Epithelial cell of proximal tubule (primary cell): ENCODE measurements around the gene RC3H2. TPM values are rescaled to one million over a fixed set of nuclear protein-coding genes. Genes with fewer than 3 reads are reported as not detected.
"Not testable (repeated sequence)": the region's sequence is repeated elsewhere in the genome, so short reads cannot be mapped to it uniquely, and the experiment has no call there.

Experiments
- DNase-seq: peaks from one replicate; pipeline ENCODE4 v3.0.0-alpha.2; 2011; ENCODE audit warnings: low read depth
- H3K4me3 ChIP-seq: 2 replicates; pipeline ENCODE4 v1.5.1; 2011; ENCODE audit warnings: low read depth, mild to moderate bottlenecking, low read length
- CTCF ChIP-seq: conservative IDR thresholded peaks from 2 replicates; pipeline ENCODE4 v1.5.1; 2012; ENCODE audit warnings: low read depth, mild to moderate bottlenecking, low read length
- total RNA-seq: library from RNA; depleted of rRNA; stranded (reverse); fragments of >200 nt; gene quantifications from 2 replicates; pipeline ENCODE4 v1.2.3, GENCODE V29; 2015

The RC3H2 gene
- total RNA-seq, 1 donor from 2014 or later = 26.1 TPM

DNA sequence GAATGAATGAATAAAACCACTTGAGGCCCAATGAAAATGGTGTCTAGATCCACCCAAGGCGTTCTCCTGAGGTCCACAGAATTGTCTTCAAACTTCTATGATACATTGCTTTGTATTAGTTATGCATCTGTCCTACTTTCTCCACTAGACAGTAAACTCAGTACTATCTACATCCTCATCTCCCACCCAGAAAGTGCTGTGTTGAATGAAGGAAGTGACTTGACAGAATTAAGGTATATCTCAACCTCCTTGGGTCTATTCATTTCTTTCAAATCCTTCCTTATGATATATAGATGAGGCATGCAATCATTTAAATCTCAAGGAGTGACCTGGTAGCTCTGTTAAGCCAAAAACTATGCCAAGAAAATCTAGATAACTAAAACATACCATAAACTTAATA is 61.0 kb downstream of the RC3H2 start:
- no peak for DNase-seq

DNA sequence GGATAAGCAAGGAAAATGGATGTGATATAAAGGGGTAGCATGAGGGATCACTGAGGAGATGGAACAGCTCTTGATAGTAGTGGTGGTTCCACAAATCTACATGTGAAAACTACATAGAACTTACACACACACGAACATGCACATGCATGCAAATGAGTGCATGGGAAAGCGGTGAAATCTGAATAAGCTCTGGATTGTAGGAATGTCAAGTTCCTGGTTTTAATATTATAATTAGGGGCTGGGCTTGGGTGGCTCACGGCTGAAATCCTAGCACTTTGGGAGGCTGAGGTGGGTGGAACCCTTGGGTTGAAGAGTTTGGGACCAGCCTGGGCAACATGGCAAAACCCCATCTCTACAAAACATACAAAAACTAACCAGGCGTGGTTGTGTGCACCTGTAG is 63.7 kb downstream of the RC3H2 start:
- H3K4me3 ChIP-seq = no peak overlapping the region
- no peak for TF ChIP-seq CTCF
- DNase-seq = no peak

More for the DNA sequence above, 61.0 kb downstream of the RC3H2 start:
- TF ChIP-seq CTCF = no peak
- no peak overlapping the region for H3K4me3 ChIP-seq

- DNase-seq, H3K4me3 ChIP-seq: not testable (repeated sequence)
Observed at GRCh38 chr9:122838441-122838840, 66.7 kb downstream of the RC3H2 start.

DNA sequence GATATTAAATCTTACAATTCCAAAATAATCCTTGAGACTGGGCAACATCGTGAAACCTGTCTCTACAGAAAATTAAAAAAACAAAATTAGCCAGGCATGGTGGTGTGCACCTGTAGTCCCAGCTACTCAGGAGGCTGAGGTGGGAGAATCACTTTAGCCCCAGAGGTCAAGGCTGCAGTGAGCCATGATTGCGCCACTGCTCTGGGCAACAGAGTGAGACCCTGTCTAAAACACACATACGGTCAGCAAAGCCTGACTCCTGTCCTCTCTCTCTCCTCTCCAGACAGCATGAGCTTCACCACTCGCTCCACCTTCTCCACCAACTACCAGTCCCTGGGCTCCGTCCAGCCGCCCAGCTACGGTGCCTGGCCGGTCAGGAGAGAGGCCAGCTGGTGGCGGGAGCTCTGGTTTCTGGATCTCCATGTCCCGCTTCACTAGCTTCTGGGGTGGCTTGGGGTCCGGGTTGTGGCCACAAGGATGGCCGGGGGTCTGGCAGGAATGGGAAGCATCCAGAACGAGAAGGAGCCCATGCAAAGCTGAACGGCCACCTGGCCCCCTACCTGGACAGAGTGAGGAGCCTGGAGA is 67.8 kb downstream of the RC3H2 start:
- TF ChIP-seq CTCF = no peak
- no peak for DNase-seq
- no peak overlapping the region for H3K4me3 ChIP-seq

DNA sequence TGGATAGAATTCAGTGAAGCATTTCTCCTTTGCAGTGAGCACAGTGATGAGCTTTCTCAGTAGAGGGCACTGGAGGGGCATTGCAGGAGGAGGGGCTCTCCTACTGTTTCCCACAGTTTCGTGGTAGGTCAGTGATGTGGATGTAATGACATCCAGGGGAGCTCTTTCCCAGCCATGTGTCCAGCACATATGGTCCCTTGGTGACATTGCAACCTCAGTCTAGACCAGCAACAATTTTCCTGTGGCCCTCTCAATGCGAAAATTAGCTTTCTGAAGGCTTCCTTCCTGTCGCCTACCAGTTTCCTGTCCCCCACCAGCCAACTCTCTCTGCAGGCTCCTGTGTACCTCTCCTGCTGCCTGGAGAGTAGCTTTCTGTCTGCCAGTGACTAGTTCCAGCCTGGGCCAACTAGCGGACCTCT is 69.8 kb downstream of the RC3H2 start:
- no peak for TF ChIP-seq CTCF
- no peak overlapping the region for H3K4me3 ChIP-seq
- DNase-seq = no peak

DNA sequence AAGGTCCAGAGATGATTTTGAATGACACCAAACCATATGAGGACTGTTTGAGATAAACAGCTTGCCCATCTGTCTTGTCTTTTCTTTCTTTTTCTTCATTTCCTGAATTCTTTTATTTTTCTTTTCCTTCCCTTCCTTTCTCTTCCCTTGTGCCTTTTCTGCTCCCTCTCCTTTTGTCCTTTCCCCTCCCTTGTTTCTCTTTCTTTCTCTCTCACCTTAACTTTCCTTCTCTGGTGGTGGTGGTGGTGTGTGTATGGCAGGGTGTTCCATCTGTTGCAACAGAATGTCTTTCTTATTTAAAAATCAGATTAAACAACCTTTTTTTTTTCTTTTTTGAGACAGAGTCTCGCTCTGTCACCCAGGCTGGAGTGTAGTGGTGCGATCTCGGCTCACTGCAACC is 73.0 kb downstream of the RC3H2 start:
- DNase-seq = no peak
- TF ChIP-seq CTCF = no peak

GRCh38 chr9:122828965-122829284 is 76.2 kb downstream of the RC3H2 start:
- not testable (repeated sequence) for DNase-seq
- peak overlapping the region; percentile 92 for H3K4me3 ChIP-seq

More for the DNA sequence above, 73.0 kb downstream of the RC3H2 start:
- H3K4me3 ChIP-seq = no peak overlapping the region

DNA sequence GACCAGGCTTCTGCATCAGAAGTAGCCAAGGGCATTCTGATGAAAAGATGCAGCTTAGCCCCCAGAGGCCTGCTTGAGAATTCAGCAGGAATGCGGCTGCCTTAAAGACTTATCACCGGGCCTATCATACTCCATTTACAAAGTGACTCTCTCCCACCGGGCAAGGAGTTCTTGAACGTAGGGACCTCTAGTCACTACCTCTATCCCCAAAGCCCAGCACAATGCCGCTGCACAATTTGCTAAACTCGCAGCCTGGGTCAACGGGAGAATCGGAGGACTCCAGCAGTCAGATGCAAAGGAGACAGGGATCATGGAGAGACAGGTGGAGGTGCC is 77.4 kb downstream of the RC3H2 start:
- DNase-seq = no peak
- H3K4me3 ChIP-seq = peak overlapping the region; percentile 92
- no peak for TF ChIP-seq CTCF
